K562 (cell line): ENCODE measurements around the gene NUDCD3. TPM values are rescaled to one million over a fixed set of nuclear protein-coding genes. Genes with fewer than 3 reads are reported as not detected.
A peak's percentile ranks its signal among the peaks of the same experiment; 100 is the strongest.

Source experiments
- ATAC-seq: fragments of 200-7000 bp; cut with Tn5 transposase; 3 replicates; pipeline ENCODE4 v1.9.1; 2020; ENCODE audit warnings: moderate library complexity
- BruUV-seq: library from RNA; stranded (reverse); fragments of 400-500 nt; replicated peaks from 2 replicates; lab custom pipeline; 2021; lab: Mats Ljungman, UMichigan
- CTCF ChIA-PET: fragments of 300-600 bp; formaldehyde crosslinking; extraction: SDS; loops from one replicate; lab custom pipeline; 2021; ENCODE audit warnings: low intra/inter-chr PET ratio; lab: Yijun Ruan, JAX
- POLR2A ChIA-PET: fragments of 300-600, 350-650 bp; sonication (Branson Sonifier 250); formaldehyde crosslinking; extraction: SDS; loops from one replicate; lab custom pipeline; 2021; ENCODE audit warnings: antibody characterized with exemption, inconsistent platforms; lab: Yijun Ruan, JAX
- DNase-seq, 4 experiments: peaks; one replicate each; pipeline versions ENCODE4 v3.0.0 to v3.0.0-alpha.2; 2011 to 2018; ENCODE audit warnings: low spot score in 3 of 4, mixed read lengths in 3 of 4; ENCODE audit errors: extremely low read depth in 1 of 4
- FAIRE-seq: peaks from 2 replicates; lab custom pipeline; 2011; peaks lifted over from hg19 to GRCh38; lab: Jason Lieb, UNC
- H2AFZ ChIP-seq: 2 replicates; pipeline ENCODE4 v1.6.0; 2011; ENCODE audit warnings: low read depth, low read length, control low read depth, inconsistent platforms
- H3K27ac ChIP-seq: fragments of 200-600 bp; 3 replicates; pipeline ENCODE4 v1.8.0; 2011; ENCODE audit warnings: low read depth, mild to moderate bottlenecking, control low read depth, inconsistent platforms, low read length, moderate library complexity, mixed read lengths; ENCODE audit errors: extremely low read depth
- H3K27me3 ChIP-seq, 2 experiments: fragments of 300-600 bp in 1 of 2; 2 replicates in 1 of 2; 3 replicates in 1 of 2; pipeline versions ENCODE4 v1.6.0 to v1.8.0; 2011; ENCODE audit warnings: inconsistent platforms in 2 of 2, low read length in 2 of 2, mild to moderate bottlenecking in 1 of 2, mixed read lengths in 1 of 2, moderate library complexity in 1 of 2; ENCODE audit not compliant: control insufficient read depth in 2 of 2, insufficient read depth in 2 of 2
- H3K36me3 ChIP-seq: fragments of 300-600 bp; 3 replicates; pipeline ENCODE4 v1.8.0; 2011; ENCODE audit warnings: mild to moderate bottlenecking, low read length, inconsistent platforms; ENCODE audit not compliant: control insufficient read depth, insufficient read depth
- H3K4me1 ChIP-seq, 2 experiments: fragments of 200-600 bp in 1 of 2; replicated peaks in 1 of 2; 2 replicates in 1 of 2; 3 replicates in 1 of 2; pipeline versions ENCODE4 v1.5.1 to v1.8.0; 2011; ENCODE audit warnings: inconsistent platforms in 2 of 2, low read length in 2 of 2, mild to moderate bottlenecking in 1 of 2, mixed read lengths in 1 of 2, moderate library complexity in 1 of 2; ENCODE audit not compliant: control insufficient read depth in 2 of 2, insufficient read depth in 2 of 2
- H3K4me2 ChIP-seq: 2 replicates; pipeline ENCODE4 v1.6.1; 2011; ENCODE audit warnings: low read length, control low read depth, inconsistent platforms, mixed read lengths; ENCODE audit not compliant: insufficient read depth
- H3K4me3 ChIP-seq: fragments of 200-600 bp; sonication (generic), shearing (Covaris generic); 2 replicates; pipeline ENCODE4 v1.5.1; 2016; ENCODE audit warnings: control low read depth, inconsistent platforms
- H3K79me2 ChIP-seq: fragments of 200-600 bp; 3 replicates; pipeline ENCODE4 v1.8.0; 2011; ENCODE audit warnings: low read length, inconsistent platforms; ENCODE audit not compliant: control insufficient read depth, insufficient read depth
- H3K9ac ChIP-seq, 2 experiments: 2 replicates each; pipeline versions ENCODE4 v1.6.0 to v1.6.1; 2011; ENCODE audit warnings: low read depth in 2 of 2, low read length in 2 of 2, control low read depth in 1 of 2, inconsistent platforms in 1 of 2, mild to moderate bottlenecking in 1 of 2, mixed read lengths in 1 of 2; ENCODE audit not compliant: insufficient read depth in 1 of 2
- H3K9me1 ChIP-seq: one replicate; pipeline ENCODE4 v1.6.0; 2011; ENCODE audit warnings: inconsistent platforms, mild to moderate bottlenecking, low read length, moderate library complexity; ENCODE audit not compliant: control insufficient read depth, insufficient read depth
- H3K9me3 ChIP-seq: replicated peaks from 2 replicates; pipeline ENCODE4 v1.5.1; 2011; ENCODE audit warnings: low read depth, low read length, inconsistent platforms; ENCODE audit not compliant: control insufficient read depth, insufficient read depth
- H4K20me1 ChIP-seq: replicated peaks from 2 replicates; pipeline ENCODE4 v1.6.1; 2011; ENCODE audit warnings: low read length, inconsistent platforms, mixed read lengths; ENCODE audit not compliant: control insufficient read depth, insufficient read depth
- CREB3 ChIP-seq: fragments of 450-650 bp; conservative IDR thresholded peaks from 2 replicates; pipeline ENCODE4 v1.6.1; 2016; ENCODE audit warnings: missing genetic modification characterization, low read depth, mild to moderate bottlenecking, missing compliant biosample characterization, moderate library complexity
- EGR1 ChIP-seq: fragments of 450-650 bp; conservative IDR thresholded peaks from 2 replicates; pipeline ENCODE4 v1.6.1; 2017; ENCODE audit warnings: mild to moderate bottlenecking
- FOXJ3 ChIP-seq: sonication (generic); formaldehyde crosslinking; IDR thresholded peaks from 2 replicates; pipeline ENCODE4 v1.4.0; 2020; ENCODE audit warnings: mild to moderate bottlenecking, missing genetic modification reagents
- GABPA ChIP-seq: fragments of 200-800 bp; sonication (Bioruptor generic); conservative IDR thresholded peaks from 2 replicates; pipeline ENCODE4 v1.6.1; 2016; ENCODE audit warnings: low read depth, missing genetic modification characterization, missing compliant biosample characterization
- IFI16 ChIP-seq: fragments of 250-450 bp; sonication (Bioruptor Pico); IDR thresholded peaks from 2 replicates; pipeline ENCODE4 v2.1.2; 2022; ENCODE audit warnings: mild to moderate bottlenecking, inconsistent platforms
- MAFG ChIP-seq: fragments of 450-650 bp; conservative IDR thresholded peaks from 2 replicates; pipeline ENCODE4 v1.6.1; 2016; ENCODE audit warnings: missing genetic modification characterization, missing compliant biosample characterization
- NEUROD1 ChIP-seq: fragments of 150-350 bp; IDR thresholded peaks from 2 replicates; pipeline ENCODE4 v1.6.1; 2014; ENCODE audit warnings: borderline replicate concordance, low read length, low read depth; ENCODE audit not compliant: partially characterized antibody
- PRDM10 ChIP-seq: fragments of 450-650 bp; IDR thresholded peaks from 2 replicates; pipeline ENCODE4 v1.6.1; 2018; ENCODE audit not compliant: partially characterized antibody
- STAG1 ChIP-seq: sonication (generic); formaldehyde crosslinking; IDR thresholded peaks from 2 replicates; pipeline ENCODE4 v1.5.0; 2020; ENCODE audit warnings: missing genetic modification reagents, borderline replicate concordance
- USF1 ChIP-seq: sonication (generic); formaldehyde crosslinking; IDR thresholded peaks from 2 replicates; pipeline ENCODE4 v1.9.0; 2022; ENCODE audit warnings: mild to moderate bottlenecking, missing genetic modification reagents
- ZFP1 ChIP-seq: fragments of 450-650 bp; formaldehyde crosslinking; IDR thresholded peaks from 2 replicates; pipeline ENCODE4 v1.4.0; 2020; ENCODE audit warnings: mild to moderate bottlenecking, mixed read lengths
- ZNF175 ChIP-seq: fragments of 200-800 bp; sonication (Bioruptor generic); IDR thresholded peaks from 2 replicates; pipeline ENCODE4 v1.6.1; 2016; ENCODE audit warnings: low read depth, mild to moderate bottlenecking, missing genetic modification characterization, missing compliant biosample characterization
- ZNF57 ChIP-seq: fragments of 450-650 bp; formaldehyde crosslinking; IDR thresholded peaks from 2 replicates; pipeline ENCODE4 v1.4.0; 2020; ENCODE audit warnings: mild to moderate bottlenecking, moderate library complexity
- WGBS: fragments of 100-300 bp; shearing (Covaris generic); methylation state at CpG from one replicate; pipeline ENCODE4 v1.1.6; 2016; ENCODE audit warnings: low coverage, mixed read lengths; ENCODE audit not compliant: insufficient coverage; ENCODE audit errors: missing lambda C conversion rate; 5-methylcytosine and 5-hydroxymethylcytosine counted together
- in situ Hi-C: fragments of 300-500 bp; cut with MboI; formaldehyde crosslinking; loops from 4 replicates; pipeline ENCODE4 v1.15.0; 2018; ENCODE audit warnings: inconsistent platforms, mixed read lengths
- intact Hi-C: fragments of 100-400 bp; cut with micrococcal nuclease; formaldehyde crosslinking; loops from 2 replicates; pipeline ENCODE4 v1.14.2; 2022
- polyA plus RNA-seq, 8 experiments: library from polyadenylated mRNA; depleted of rRNA in 4 of 8; stranded (reverse) in 5 of 8; unstranded in 3 of 8; fragments of >200 nt; fragmentation: Nextera tagmentation in 2 of 8; fragmentation: Illumina TruSeq in 1 of 8; extraction: Ambion mirVana in 2 of 8; extraction: Trizol in 1 of 8; gene quantifications; 2 replicates each; pipeline versions ENCODE4 v1.2.1 to v1.2.3, GENCODE V29; 2011 to 2014; ENCODE audit warnings: inconsistent platforms in 1 of 8, missing spikeins in 1 of 8
- total RNA-seq, 7 experiments: library from RNA; depleted of rRNA in 6 of 7; stranded (reverse); fragments of >200 nt in 6 of 7; fragmentation: Illumina TruSeq in 2 of 7; extraction: Trizol in 2 of 7; gene quantifications; 2 replicates each; pipeline versions ENCODE4 v1.2.1 to v1.2.3, GENCODE V29; 2011 to 2021; ENCODE audit warnings: low replicate concordance in 1 of 7

The NUDCD3 gene
- total and polyA plus RNA-seq, 9 of the 15 experiments (the other 6 are each of a cell fraction or from before 2014, with no cell fraction given) = 24.8 to 64.2 (median 42.6) TPM

- no peak overlapping the region for H3K27ac ChIP-seq
- TF ChIP-seq MAFG (tag) (no peak), GABPA (tag) (peak; percentile 42; the same call in 1 of the 2 replicates), EGR1 (no peak), ZNF175 (CRISPR knock-in tag) (peak; percentile 79), CREB3 (tag) (no peak), STAG1 (no peak), USF1 (CRISPR knock-in tag) (0 out of 2 replicates have a peak, but pooled peaks have one; percentile 16), FOXJ3 (CRISPR knock-in tag) (no peak), IFI16 (CRISPR knock-in tag) (no peak), NEUROD1 (no peak), PRDM10 (peak; percentile 11), ZFP1 (no peak), ZNF57 (CRISPR knock-in tag) (no peak)
- TF ChIP-seq, all 486 proteins: peak for 4
- no TSS peak for BruUV-seq
- intact Hi-C loops = loop anchor here (10.0 kb wide), 1 partner anchor 57 kb away; no protein-coding TSS in a partner anchor
- Histone ChIP-seq H3K79me2 (peaks cover 60% of the 10 kb centered on the region), H4K20me1 (peaks cover 2% of the 10 kb centered on the region; the same call in 1 of the 2 replicates), H3K9me3 (no peaks in the 10 kb centered on the region), H3K9ac (no peak overlapping the region; a peak in 1 of 4 replicates), H3K9me1 (no peaks in the 10 kb centered on the region), H3K36me3 (peaks cover 36% of the 10 kb centered on the region), H3K4me1 (peaks cover 0 to 9% of the 10 kb centered on the region in 2 experiments; a peak in 1 of 5 replicates), H2AFZ (no peak overlapping the region), H3K4me2 (no peak overlapping the region), H3K27me3 (no peaks in the 10 kb centered on the region), H3K4me3 (no peak overlapping the region)
- in situ Hi-C loops = no loop called here
- DNase-seq (no peak), FAIRE-seq (no peak), ATAC-seq (peak; percentile 66)
- 51% methylated on average over 2 of the region's 2 CpGs for WGBS
- CTCF ChIA-PET = no interaction called here
- POLR2A ChIA-PET = no interaction called here
Observed at GRCh38 chr7:44461387-44461786, 29.1 kb downstream of the NUDCD3 start.
